Naive B cell (primary cell): ENCODE data around the gene ARHGAP28. TPM values are rescaled to one million over a fixed set of nuclear protein-coding genes. Genes with fewer than 3 reads are reported as not detected.
"Not testable (repeated sequence)": the region's sequence is repeated elsewhere in the genome, so short reads cannot be mapped to it uniquely, and the experiment has no call there.

ENCODE experiments used
- ATAC-seq, 2 donors: fragments of 150-1000 bp; cut with Tn5 transposase; 2 replicates each; pipeline ENCODE4 v1.10.0; 2021; ENCODE audit warnings: low read depth in 2 of 2, mild to moderate bottlenecking in 2 of 2, moderate library complexity in 2 of 2
- DNase-seq: peaks from one replicate; pipeline ENCODE4 v3.0.0; 2022
- H3K27ac Mint-ChIP-seq, 6 donors: one replicate each; pipeline ENCODE4 v1.8.0; 2020 to 2022; ENCODE audit warnings: mild to moderate bottlenecking in 6 of 6, mixed read lengths in 6 of 6, moderate library complexity in 5 of 6, inconsistent platforms in 2 of 6
- H3K27me3 Mint-ChIP-seq, 3 donors: one replicate each; pipeline ENCODE4 v1.8.0; 2021 to 2022; ENCODE audit warnings: mixed read lengths in 3 of 3, mild to moderate bottlenecking in 1 of 3
- H3K36me3 Mint-ChIP-seq, 2 donors: one replicate each; pipeline ENCODE4 v1.8.0; 2020 to 2022; ENCODE audit warnings: mixed read lengths in 2 of 2, inconsistent platforms in 1 of 2, mild to moderate bottlenecking in 1 of 2
- H3K4me1 Mint-ChIP-seq, 3 donors: one replicate each; pipeline ENCODE4 v1.8.0; 2020 to 2022; ENCODE audit warnings: mixed read lengths in 3 of 3, inconsistent platforms in 1 of 3, mild to moderate bottlenecking in 1 of 3, moderate library complexity in 1 of 3
- H3K4me3 Mint-ChIP-seq, 8 donors: one replicate each; pipeline ENCODE4 v1.8.0; 2020 to 2022; ENCODE audit warnings: mild to moderate bottlenecking in 8 of 8, mixed read lengths in 8 of 8, moderate library complexity in 8 of 8, inconsistent platforms in 2 of 8
- H3K9me3 Mint-ChIP-seq, 7 donors: one replicate each; pipeline ENCODE4 v1.8.0; 2020 to 2022; ENCODE audit warnings: mixed read lengths in 7 of 7, mild to moderate bottlenecking in 5 of 7, inconsistent platforms in 2 of 7, moderate library complexity in 1 of 7
- polyA plus RNA-seq, 6 donors: library from polyadenylated mRNA; unstranded; fragments of 300-500 nt; fragmentation: Illumina TruSeq; gene quantifications; one replicate each; pipeline ENCODE4 v1.2.3, GENCODE V29; 2021; ENCODE audit warnings: low read depth in 6 of 6

Gene ARHGAP28
- polyA plus RNA-seq, 6 donors from 2014 or later: not detected

DNA sequence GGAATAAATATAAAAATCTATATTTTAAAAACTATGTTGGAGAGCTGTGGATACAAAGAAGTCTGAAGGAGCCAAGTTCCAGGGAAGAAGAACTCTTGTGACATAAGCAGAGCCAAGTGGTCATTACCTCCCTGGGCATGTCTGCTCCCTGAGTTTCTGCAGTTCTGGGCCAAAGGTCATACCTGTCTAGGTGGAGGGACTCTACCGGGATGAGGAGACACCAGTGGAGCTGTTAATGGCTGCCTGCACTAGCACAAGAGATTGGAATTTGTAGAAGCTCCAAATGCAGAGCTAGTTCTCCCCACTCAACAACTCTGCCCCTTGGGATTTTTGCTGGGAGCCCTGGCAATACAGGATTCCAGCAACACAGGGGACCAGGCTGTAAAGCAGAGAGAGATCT is 89.8 kb downstream of the ARHGAP28 start:
- Mint-ChIP-seq H3K36me3 (no peaks in the 10 kb centered on the region), H3K4me1 (no peaks in the 10 kb centered on the region), H3K9me3 (peaks cover 0 to 6% (median under 1%) of the 10 kb centered on the region in 7 donors), H3K27ac (no peak overlapping the region), H3K4me3 (no peak overlapping the region), H3K27me3 (no peaks in the 10 kb centered on the region)
- ATAC-seq: no peak
- no peak for DNase-seq

DNA sequence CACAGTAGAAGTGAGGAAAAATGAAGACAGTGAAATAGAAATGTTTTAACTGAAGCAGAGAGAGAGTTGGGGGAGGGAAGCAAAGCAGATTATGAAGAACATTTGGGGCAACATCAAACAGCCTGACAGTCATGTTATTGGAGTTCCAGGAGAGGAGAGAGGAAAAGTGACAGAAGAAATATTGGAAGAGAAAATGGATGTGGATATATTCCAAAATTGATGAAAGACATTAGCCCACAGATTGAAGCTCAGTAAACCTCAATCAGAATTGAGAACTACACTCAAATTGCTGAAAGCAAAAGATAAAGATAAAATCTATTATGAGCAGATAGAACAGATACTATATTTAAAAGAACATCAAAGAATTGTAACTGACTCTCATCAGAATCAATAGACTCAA is 90.8 kb downstream of the ARHGAP28 start:
- ATAC-seq: no peak
- peaks cover 0 to 3% (median 0%) of the 10 kb centered on the region in 7 donors for H3K9me3 Mint-ChIP-seq

DNA sequence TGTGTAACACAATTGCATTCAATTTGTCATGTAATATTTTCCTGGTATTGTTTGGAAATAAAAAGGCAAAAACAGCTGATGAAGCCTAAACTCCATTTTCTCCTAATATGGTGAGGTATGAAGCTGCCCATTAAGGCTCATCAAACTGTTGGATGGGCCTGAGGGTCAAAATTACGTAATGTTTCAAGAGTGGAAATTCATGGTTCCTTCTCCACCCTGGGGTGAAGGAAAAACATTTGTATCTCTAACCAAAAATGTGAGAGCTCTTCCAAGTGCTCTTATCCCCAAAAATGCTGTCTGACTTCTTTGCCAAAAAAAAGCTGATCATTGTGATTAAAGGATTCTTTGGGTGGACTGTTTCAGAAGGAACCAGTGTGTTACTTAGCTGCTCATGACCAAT is 91.8 kb downstream of the ARHGAP28 start:
- H3K9me3 Mint-ChIP-seq: peaks cover 0 to 5% (median 0%) of the 10 kb centered on the region in 7 donors
- H3K27ac Mint-ChIP-seq: no peak overlapping the region
- no peaks in the 10 kb centered on the region for H3K36me3 Mint-ChIP-seq
- H3K4me1 Mint-ChIP-seq: no peaks in the 10 kb centered on the region
- H3K4me3 Mint-ChIP-seq: no peak overlapping the region
- no peak for ATAC-seq
- DNase-seq: no peak
- H3K27me3 Mint-ChIP-seq: no peaks in the 10 kb centered on the region

More for the DNA sequence above, 90.8 kb downstream of the ARHGAP28 start:
- Mint-ChIP-seq H3K36me3 (no peaks in the 10 kb centered on the region), H3K4me1 (no peaks in the 10 kb centered on the region), H3K4me3 (no peak overlapping the region), H3K27ac (no peak overlapping the region), H3K27me3 (no peaks in the 10 kb centered on the region)
- no peak for DNase-seq

DNA sequence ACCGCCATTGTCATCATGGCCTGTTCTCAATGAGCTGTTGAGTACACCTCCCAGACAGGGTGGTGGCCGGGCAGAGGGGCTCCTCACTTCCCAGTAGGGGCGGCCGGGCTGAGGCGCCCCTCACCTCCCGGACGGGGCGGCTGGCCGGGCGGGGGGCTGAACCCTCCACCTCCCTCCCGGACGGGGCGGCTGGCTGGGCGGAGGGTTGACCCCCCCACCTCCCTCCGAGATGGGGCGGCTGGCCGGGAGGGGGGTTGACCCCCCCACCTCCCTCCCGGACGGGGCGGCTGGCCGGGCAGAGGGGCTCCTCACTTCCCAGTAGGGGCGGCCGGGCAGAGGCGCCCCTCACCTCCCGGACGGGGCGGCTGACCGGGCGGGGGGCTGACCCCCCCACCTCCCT is 97.6 kb downstream of the ARHGAP28 start:
- not testable (repeated sequence) for H3K27me3 Mint-ChIP-seq, H3K4me3 Mint-ChIP-seq, ATAC-seq, DNase-seq, H3K27ac Mint-ChIP-seq, H3K9me3 Mint-ChIP-seq, H3K36me3 Mint-ChIP-seq, H3K4me1 Mint-ChIP-seq

DNA sequence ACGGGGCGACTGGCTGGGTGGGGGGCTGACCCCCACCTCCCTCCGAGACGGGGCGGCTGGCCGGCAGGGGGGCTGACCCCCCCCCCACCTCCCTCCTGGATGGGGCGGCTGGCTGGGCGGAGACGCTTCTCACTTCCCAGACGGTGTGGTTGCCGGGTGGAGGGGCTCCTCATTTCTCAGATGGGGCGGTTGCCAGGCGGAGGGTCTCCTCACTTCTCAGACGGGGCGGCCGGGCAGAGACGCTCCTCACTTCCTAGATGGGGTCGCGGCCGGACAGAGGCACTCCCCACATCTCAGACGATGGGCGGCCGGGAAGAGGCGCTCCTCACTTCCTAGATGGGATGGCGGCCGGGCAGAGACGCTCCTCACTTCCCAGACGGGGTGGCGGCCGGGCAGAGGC is 98.0 kb downstream of the ARHGAP28 start:
- H3K27ac Mint-ChIP-seq, H3K9me3 Mint-ChIP-seq, H3K4me1 Mint-ChIP-seq, H3K27me3 Mint-ChIP-seq, H3K4me3 Mint-ChIP-seq, DNase-seq, ATAC-seq, H3K36me3 Mint-ChIP-seq: not testable (repeated sequence)

DNA sequence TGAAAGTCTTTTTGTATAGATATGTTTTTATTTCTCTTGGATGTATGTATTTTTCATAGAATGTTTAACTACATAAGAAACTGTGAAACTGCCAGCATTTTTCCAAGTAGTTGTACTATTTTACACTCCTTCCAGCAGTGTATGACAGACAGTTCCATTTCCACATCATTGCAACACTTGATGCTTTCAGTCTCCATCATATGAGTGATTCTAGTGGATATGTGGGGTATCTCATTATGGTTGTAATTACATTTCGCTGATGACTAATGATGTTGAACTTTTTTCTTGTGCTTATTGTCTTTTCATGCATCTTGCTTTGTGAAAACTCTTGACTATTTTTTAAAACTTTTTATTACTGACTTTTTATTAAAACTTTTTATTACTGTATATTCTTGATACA is 101.4 kb downstream of the ARHGAP28 start:
- no peak overlapping the region for H3K4me3 Mint-ChIP-seq
- DNase-seq (no peak), ATAC-seq (no peak)
- H3K27me3 Mint-ChIP-seq: peaks cover 0 to 6% (median 0%) of the 10 kb centered on the region in 3 donors
- H3K36me3 Mint-ChIP-seq: no peaks in the 10 kb centered on the region
- H3K27ac Mint-ChIP-seq: no peak overlapping the region
- peaks cover 0 to 17% (median 7%) of the 10 kb centered on the region in 7 donors for H3K9me3 Mint-ChIP-seq
- H3K4me1 Mint-ChIP-seq: no peaks in the 10 kb centered on the region

DNA sequence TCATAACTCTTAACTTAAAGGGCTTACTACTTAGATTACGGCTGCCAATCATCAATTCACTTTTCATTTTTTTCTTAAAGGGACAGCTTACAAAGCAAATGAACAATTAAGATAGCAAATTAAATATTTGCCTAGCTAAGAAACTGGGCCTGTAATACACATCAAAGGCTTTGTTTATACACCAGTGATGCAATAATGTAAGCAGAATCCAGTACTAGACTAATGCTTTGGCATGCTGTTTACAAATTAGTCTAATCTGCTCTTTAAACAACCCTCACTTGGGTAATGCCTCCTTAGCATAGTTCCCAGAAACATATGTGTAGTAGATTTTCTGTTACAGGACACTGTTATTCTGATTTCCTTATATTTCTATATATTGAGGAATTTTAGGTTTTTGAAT is 105.8 kb downstream of the ARHGAP28 start:
- Mint-ChIP-seq H3K36me3 (no peaks in the 10 kb centered on the region), H3K27ac (no peak overlapping the region), H3K9me3 (peaks cover 0 to 18% (median 7%) of the 10 kb centered on the region in 7 donors), H3K4me1 (no peaks in the 10 kb centered on the region), H3K4me3 (no peak overlapping the region), H3K27me3 (peaks cover 0 to 6% (median 0%) of the 10 kb centered on the region in 3 donors)
- DNase-seq: no peak
- no peak for ATAC-seq

DNA sequence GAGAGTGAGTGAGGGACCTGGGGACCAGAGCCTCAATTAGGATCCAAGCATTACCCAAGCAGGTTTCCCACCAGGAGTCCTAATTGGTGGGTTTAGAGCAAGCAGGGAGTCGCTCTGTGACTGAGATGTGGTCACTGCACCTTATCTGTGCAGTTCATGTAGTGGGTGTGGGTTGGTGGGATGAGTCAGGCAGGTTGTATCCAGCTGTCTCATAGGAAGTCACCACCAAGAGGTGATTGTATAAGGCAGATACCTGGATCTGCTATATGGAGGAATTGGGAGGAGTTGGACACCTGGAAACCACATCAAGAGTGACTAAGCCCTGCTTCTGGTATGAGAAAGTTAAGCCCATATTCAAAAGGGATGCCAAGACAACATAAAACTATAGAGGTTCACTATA is 106.8 kb downstream of the ARHGAP28 start:
- Mint-ChIP-seq H3K9me3 (peaks cover 0 to 18% (median 7%) of the 10 kb centered on the region in 7 donors), H3K27me3 (peaks cover 0 to 6% (median 0%) of the 10 kb centered on the region in 3 donors), H3K4me3 (no peak overlapping the region), H3K36me3 (no peaks in the 10 kb centered on the region), H3K27ac (no peak overlapping the region), H3K4me1 (no peaks in the 10 kb centered on the region)
- ATAC-seq (no peak), DNase-seq (no peak)

DNA sequence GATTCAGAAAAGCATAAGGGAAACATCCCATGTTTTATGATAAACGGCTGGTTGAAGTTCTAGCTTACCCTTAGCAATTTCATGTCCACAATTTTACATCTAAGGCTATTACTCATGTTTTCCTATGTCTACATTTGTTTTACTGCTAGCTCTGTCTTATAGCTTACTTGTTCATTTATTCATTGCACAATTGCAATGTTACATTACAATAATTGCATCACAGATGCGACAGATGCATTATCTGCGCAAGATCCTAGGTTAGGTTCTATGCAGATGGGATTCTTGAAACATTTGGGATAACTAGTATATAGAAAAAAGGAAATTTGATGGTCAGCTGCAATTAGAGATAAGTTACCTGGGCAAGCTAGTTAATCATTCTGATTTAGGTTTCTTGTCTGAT is 108.4 kb downstream of the ARHGAP28 start:
- H3K27me3 Mint-ChIP-seq: peaks cover 0 to 6% (median 0%) of the 10 kb centered on the region in 3 donors
- H3K27ac Mint-ChIP-seq: no peak overlapping the region
- H3K36me3 Mint-ChIP-seq: no peaks in the 10 kb centered on the region

DNA sequence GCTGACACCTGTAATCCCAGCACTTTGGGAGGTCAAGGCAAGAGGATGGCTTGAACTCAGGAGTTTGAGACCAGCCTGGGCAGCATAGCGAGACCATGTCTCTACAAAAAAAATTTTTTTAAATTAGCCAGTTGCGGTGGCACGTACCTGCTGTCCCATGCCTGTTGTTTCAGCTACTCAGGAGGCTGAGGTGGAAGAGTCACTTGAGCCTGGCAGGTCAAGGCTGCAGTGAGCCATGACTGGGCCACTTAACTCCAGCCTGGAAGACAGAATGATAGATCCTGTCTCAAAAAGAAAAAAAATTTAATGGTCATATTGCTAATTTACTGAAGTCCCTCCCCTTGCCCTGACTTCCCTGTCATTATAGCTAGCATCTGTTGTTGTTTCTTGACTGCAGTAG is 112.6 kb downstream of the ARHGAP28 start:
- ATAC-seq: no peak
- no peaks in the 10 kb centered on the region for H3K4me1 Mint-ChIP-seq
- no peak overlapping the region for H3K4me3 Mint-ChIP-seq
- peaks cover 0 to 8% (median 3%) of the 10 kb centered on the region in 7 donors for H3K9me3 Mint-ChIP-seq
- no peak overlapping the region for H3K27ac Mint-ChIP-seq
- no peaks in the 10 kb centered on the region for H3K36me3 Mint-ChIP-seq
- H3K27me3 Mint-ChIP-seq: no peaks in the 10 kb centered on the region
- DNase-seq: no peak

More for the DNA sequence above, 108.4 kb downstream of the ARHGAP28 start:
- no peaks in the 10 kb centered on the region for H3K4me1 Mint-ChIP-seq
- H3K4me3 Mint-ChIP-seq: no peak overlapping the region
- DNase-seq (no peak), ATAC-seq (no peak)
- peaks cover 2 to 14% (median 4%) of the 10 kb centered on the region in 7 donors for H3K9me3 Mint-ChIP-seq

DNA sequence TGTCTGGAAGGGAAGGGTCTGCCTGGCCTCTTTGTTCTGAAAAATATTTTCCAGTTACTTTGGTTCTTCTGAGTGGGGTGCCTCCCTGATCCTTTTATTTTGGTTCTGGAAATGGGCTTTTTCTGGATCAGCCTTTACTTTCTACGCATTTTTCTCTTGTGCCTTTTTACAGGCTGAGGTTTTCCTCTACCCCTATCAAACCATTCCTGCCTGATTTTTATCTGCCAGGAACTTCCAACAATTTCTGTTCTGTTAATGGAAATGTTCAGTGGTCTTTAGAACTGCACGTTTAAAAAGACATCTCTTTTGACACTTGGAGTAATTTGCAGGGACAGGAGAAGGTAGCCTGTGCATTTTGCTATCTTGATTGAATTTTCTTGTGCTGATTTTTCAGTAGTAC is 113.8 kb downstream of the ARHGAP28 start:
- Mint-ChIP-seq H3K27ac (no peak overlapping the region), H3K36me3 (no peaks in the 10 kb centered on the region), H3K27me3 (no peaks in the 10 kb centered on the region), H3K4me1 (no peaks in the 10 kb centered on the region), H3K9me3 (peaks cover 0 to 8% (median 3%) of the 10 kb centered on the region in 7 donors), H3K4me3 (no peak overlapping the region)
- DNase-seq (no peak), ATAC-seq (no peak)

DNA sequence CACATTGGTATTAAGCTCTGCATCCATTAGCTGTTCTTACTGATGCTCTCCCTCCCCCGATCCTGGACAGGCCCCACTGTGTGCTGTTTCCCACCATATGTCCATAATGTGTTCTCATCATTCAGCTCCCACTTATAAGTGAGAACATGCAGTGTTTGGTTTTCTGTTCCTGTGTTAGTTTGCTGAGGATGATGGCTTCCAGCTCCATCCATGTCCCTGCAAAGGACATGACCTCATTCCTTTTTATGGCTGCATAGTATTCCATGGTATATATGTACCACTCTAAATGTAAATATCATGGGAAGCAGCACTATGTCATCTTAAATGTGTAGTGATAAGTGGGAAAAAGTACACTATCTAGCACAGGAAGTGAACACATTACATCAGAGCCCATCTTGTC is 116.0 kb downstream of the ARHGAP28 start:
- not testable (repeated sequence) for H3K4me3 Mint-ChIP-seq, H3K4me1 Mint-ChIP-seq, H3K27me3 Mint-ChIP-seq, H3K9me3 Mint-ChIP-seq, ATAC-seq, DNase-seq, H3K36me3 Mint-ChIP-seq
- H3K27ac Mint-ChIP-seq: peak overlapping the region in 1 of 6 donors; percentile 47

DNA sequence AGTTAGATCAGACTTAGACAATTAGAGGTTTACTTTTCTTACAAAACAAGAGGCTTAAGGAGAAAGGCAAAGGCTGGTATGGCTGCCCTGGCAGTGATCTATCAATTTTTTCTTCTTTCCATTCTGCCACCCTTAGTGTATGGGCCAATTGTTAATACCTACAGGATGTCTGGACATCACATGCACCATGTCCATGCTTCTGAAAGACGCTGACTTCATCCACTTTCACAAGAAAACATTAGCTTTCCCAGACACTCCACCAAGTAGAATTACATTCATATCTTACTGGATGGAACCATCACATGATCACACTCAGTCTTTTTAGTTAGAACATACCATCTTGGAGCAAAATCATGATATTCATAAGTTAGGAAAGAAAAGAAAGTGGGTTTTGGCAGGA is 120.9 kb downstream of the ARHGAP28 start:
- Mint-ChIP-seq H3K27ac (no peak overlapping the region), H3K4me1 (no peaks in the 10 kb centered on the region)

DNA sequence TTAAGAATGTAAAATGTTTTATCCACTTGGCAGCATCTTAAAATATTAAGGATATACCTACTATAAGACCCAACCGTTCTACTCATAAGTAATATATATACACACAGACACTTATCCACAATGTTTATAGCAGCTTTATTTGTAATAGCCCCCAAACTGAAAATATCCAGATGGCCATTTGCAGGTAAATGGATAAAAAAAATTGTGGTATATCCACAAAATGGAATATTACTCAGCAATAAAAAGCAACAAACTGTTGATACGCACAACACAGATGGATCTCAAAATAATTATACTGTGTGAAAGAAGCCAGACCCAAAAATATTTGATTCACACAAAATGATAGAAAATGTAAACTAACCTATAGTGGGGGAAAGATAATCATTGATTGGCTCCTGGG is 122.0 kb downstream of the ARHGAP28 start:
- Mint-ChIP-seq H3K36me3 (no peaks in the 10 kb centered on the region), H3K4me3 (no peak overlapping the region), H3K27me3 (no peaks in the 10 kb centered on the region), H3K27ac (no peak overlapping the region), H3K4me1 (no peaks in the 10 kb centered on the region), H3K9me3 (peaks cover 2 to 29% (median 4%) of the 10 kb centered on the region in 7 donors)
- ATAC-seq: no peak
- DNase-seq: no peak

More for the DNA sequence above, 120.9 kb downstream of the ARHGAP28 start:
- Mint-ChIP-seq H3K36me3 (no peaks in the 10 kb centered on the region), H3K27me3 (no peaks in the 10 kb centered on the region), H3K4me3 (no peak overlapping the region), H3K9me3 (peaks cover 2 to 29% (median 8%) of the 10 kb centered on the region in 7 donors)
- DNase-seq (no peak), ATAC-seq (no peak)

DNA sequence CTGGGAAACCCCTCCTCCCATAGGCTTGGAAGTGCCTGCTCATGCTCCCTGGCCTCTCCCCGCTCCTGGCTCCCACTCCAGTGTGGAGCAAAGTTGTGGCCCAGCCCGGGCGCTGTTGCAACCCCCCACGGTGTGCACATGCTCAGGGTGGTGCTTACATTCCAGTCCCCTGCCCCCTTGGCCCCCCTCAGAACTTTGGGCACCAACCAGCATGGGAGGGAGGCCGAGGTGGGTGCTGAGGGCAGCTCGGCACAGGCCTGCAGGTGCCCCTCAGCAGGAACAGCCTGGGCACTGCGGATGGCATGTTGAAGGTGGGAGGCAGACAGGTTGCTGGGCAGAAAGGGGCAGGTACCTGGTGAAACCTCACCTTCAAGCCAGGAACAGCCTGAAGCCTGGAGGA is 125.3 kb downstream of the ARHGAP28 start:
- H3K9me3 Mint-ChIP-seq: peaks cover 0 to 29% (median 3%) of the 10 kb centered on the region in 7 donors
- no peak for DNase-seq
- H3K4me3 Mint-ChIP-seq: no peak overlapping the region
- H3K27ac Mint-ChIP-seq: no peak overlapping the region
- no peak for ATAC-seq
- no peaks in the 10 kb centered on the region for H3K36me3 Mint-ChIP-seq
- no peaks in the 10 kb centered on the region for H3K4me1 Mint-ChIP-seq
- H3K27me3 Mint-ChIP-seq: no peaks in the 10 kb centered on the region
